K562 (cell line): ENCODE data around the gene MEAK7. TPM values are rescaled to one million over a fixed set of nuclear protein-coding genes. Genes with fewer than 3 reads are reported as not detected.

Experiments used
- BHLHE40 ChIP-seq: IDR thresholded peaks from 2 replicates; pipeline ENCODE4 v1.6.1; 2011; ENCODE audit warnings: low read length, improper control_type of control experiment
- CBFA2T3 ChIP-seq: fragments of 450-650 bp; IDR thresholded peaks from 2 replicates; pipeline ENCODE4 v1.6.1; 2017
- CEBPG ChIP-seq, 3 experiments: fragments of 200-800 bp in 1 of 3; sonication (Bioruptor generic) in 1 of 3; sonication (generic) in 1 of 3; formaldehyde crosslinking in 1 of 3; IDR thresholded peaks in 2 of 3; conservative IDR thresholded peaks in 1 of 3; 2 replicates each; pipeline versions ENCODE4 v1.6.1 to v1.8.0; 2016 to 2022; ENCODE audit warnings: missing compliant biosample characterization in 2 of 3, missing genetic modification characterization in 2 of 3, mild to moderate bottlenecking in 1 of 3, missing genetic modification reagents in 1 of 3
- HMG20B ChIP-seq: fragments of 250-450 bp; sonication (Bioruptor Pico); IDR thresholded peaks from 2 replicates; pipeline ENCODE4 v1.5.0; 2021; ENCODE audit warnings: mild to moderate bottlenecking
- JUNB ChIP-seq: fragments of 450-650 bp; formaldehyde crosslinking; conservative IDR thresholded peaks from 2 replicates; pipeline ENCODE4 v1.4.0; 2020; ENCODE audit warnings: mild to moderate bottlenecking
- NEUROD1 ChIP-seq: fragments of 150-350 bp; IDR thresholded peaks from 2 replicates; pipeline ENCODE4 v1.6.1; 2014; ENCODE audit warnings: borderline replicate concordance, low read length, low read depth; ENCODE audit not compliant: partially characterized antibody
- NR2C2 ChIP-seq, 2 experiments: fragments of 200-800 bp in 1 of 2; sonication (Bioruptor generic) in 1 of 2; sonication (generic) in 1 of 2; formaldehyde crosslinking in 1 of 2; IDR thresholded peaks; 2 replicates each; pipeline versions ENCODE4 v1.6.1 to v1.8.0; 2016 to 2022; ENCODE audit warnings: mild to moderate bottlenecking in 1 of 2, missing compliant biosample characterization in 1 of 2, missing genetic modification characterization in 1 of 2, missing genetic modification reagents in 1 of 2
- PCBP2 ChIP-seq: fragments of 200-400 bp; formaldehyde crosslinking; IDR thresholded peaks from 2 replicates; pipeline ENCODE4 v1.6.1; 2018; ENCODE audit warnings: low read length, low read depth, mild to moderate bottlenecking, moderate library complexity; ENCODE audit not compliant: poor library complexity, severe bottlenecking
- SMAD4 ChIP-seq: fragments of 250-450 bp; sonication (Bioruptor Pico); conservative IDR thresholded peaks from 2 replicates; pipeline ENCODE4 v1.8.0; 2021; ENCODE audit warnings: inconsistent platforms, mild to moderate bottlenecking, moderate library complexity
- SRF ChIP-seq, 2 experiments: fragments of 250-450, 450-650 bp in 1 of 2; sonication (Bioruptor Pico) in 1 of 2; sonication (generic) in 1 of 2; formaldehyde crosslinking; IDR thresholded peaks; 2 replicates each; pipeline versions ENCODE4 v1.5.0 to v1.5.1; 2020 to 2022; ENCODE audit warnings: mild to moderate bottlenecking in 1 of 2, missing genetic modification reagents in 1 of 2
- ZNF121 ChIP-seq: sonication (generic); formaldehyde crosslinking; conservative IDR thresholded peaks from 2 replicates; pipeline ENCODE4 v1.8.0; 2022; ENCODE audit warnings: missing genetic modification reagents
- polyA plus RNA-seq, 8 experiments: library from polyadenylated mRNA; depleted of rRNA in 4 of 8; stranded (reverse) in 5 of 8; unstranded in 3 of 8; fragments of >200 nt; fragmentation: Nextera tagmentation in 2 of 8; fragmentation: Illumina TruSeq in 1 of 8; extraction: Ambion mirVana in 2 of 8; extraction: Trizol in 1 of 8; gene quantifications; 2 replicates each; pipeline versions ENCODE4 v1.2.1 to v1.2.3, GENCODE V29; 2011 to 2014; ENCODE audit warnings: inconsistent platforms in 1 of 8, missing spikeins in 1 of 8
- total RNA-seq, 7 experiments: library from RNA; depleted of rRNA in 6 of 7; stranded (reverse); fragments of >200 nt in 6 of 7; fragmentation: Illumina TruSeq in 2 of 7; extraction: Trizol in 2 of 7; gene quantifications; 2 replicates each; pipeline versions ENCODE4 v1.2.1 to v1.2.3, GENCODE V29; 2011 to 2021; ENCODE audit warnings: low replicate concordance in 1 of 7
- TF ChIP-seq, protein P1 (sequence below): fragments of 250-450 bp; sonication (Bioruptor Pico); IDR thresholded peaks from 2 replicates; pipeline ENCODE4 v1.4.0; 2020; ENCODE audit warnings: mild to moderate bottlenecking, moderate library complexity

Gene MEAK7
- total and polyA plus RNA-seq, 9 of the 15 experiments (the other 6 are each of a cell fraction or from before 2014, with no cell fraction given) = 1.4 to 14.5 (median 6.3) TPM

DNA sequence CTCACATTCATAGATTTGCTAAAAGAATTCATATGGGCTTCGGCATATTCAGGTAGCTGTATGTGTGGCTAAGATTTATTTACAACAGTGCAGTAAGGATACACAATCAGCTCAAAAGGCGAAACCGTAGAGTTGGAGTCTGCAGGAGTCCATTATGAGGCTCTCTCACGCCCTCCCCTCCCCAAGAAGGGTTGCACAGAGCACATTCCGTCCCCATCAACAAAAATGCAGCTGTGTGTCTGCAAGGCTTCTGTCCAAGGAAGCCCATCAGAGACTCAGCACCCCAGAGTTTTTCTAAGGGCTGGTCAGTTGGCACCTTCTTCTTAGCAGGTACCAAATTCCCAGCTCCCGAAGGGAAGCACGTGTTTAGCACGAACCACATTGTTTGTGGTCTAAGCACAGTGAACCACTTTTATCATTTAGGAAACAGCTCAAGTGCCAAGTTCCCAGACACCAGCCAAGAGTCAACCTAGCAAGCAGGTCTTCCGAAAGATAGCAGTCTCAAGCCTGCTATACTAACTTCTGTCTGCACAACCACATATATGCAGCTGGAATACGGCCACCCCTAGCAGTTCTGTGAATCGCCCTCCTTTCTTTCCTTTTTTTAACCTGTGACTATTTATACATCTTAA, 28.5 kb upstream of the MEAK7 start (continued):
- TF ChIP-seq NEUROD1 = no peak
- TF ChIP-seq, protein P1, sequence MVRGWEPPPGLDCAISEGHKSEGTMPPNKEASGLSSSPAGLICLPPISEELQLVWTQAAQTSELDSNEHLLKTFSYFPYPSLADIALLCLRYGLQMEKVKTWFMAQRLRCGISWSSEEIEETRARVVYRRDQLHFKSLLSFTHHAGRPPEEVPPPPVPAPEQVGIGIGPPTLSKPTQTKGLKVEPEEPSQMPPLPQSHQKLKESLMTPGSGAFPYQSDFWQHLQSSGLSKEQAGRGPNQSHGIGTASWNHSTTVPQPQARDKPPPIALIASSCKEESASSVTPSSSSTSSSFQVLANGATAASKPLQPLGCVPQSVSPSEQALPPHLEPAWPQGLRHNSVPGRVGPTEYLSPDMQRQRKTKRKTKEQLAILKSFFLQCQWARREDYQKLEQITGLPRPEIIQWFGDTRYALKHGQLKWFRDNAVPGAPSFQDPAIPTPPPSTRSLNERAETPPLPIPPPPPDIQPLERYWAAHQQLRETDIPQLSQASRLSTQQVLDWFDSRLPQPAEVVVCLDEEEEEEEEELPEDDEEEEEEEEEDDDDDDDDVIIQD (CRISPR knock-in tag) = no peak
- TF ChIP-seq ZNF121 (CRISPR knock-in tag) = no peak
- no peak for TF ChIP-seq PCBP2
- no peak for TF ChIP-seq CEBPG (CRISPR knock-in tag; IDR thresholded peaks at IDR 0.05)
- TF ChIP-seq CEBPG (tag; conservative IDR thresholded peaks at IDR 0.05 in 1 of 2, IDR thresholded peaks at IDR 0.05 in 1 of 2) = no peak
- TF ChIP-seq NR2C2 (CRISPR knock-in tag; IDR thresholded peaks at IDR 0.05) = no peak
- TF ChIP-seq NR2C2 (tag; IDR thresholded peaks at IDR 0.05) = no peak
- TF ChIP-seq BHLHE40 = peak; percentile 41; the same call in 1 of the 2 replicates
- no peak for TF ChIP-seq SRF (CRISPR knock-in tag; IDR thresholded peaks at IDR 0.05)
- peak; percentile 22; the same call in 1 of the 2 replicates for TF ChIP-seq SMAD4 (CRISPR knock-in tag)
- TF ChIP-seq HMG20B (CRISPR knock-in tag) = no peak
- no peak for TF ChIP-seq JUNB
- peak; percentile 57 for TF ChIP-seq CBFA2T3
